GM18499 (cell line): ENCODE measurements around the gene CD99.
"Not testable (repeated sequence)": the region's sequence is repeated elsewhere in the genome, so short reads cannot be mapped to it uniquely, and the experiment has no call there.

Experiments used
- ATAC-seq: cut with Tn5 transposase; IDR thresholded peaks from one replicate; pipeline ENCODE4 v1.9.1; 2021; ENCODE audit warnings: moderate number of reproducible peaks; ENCODE audit not compliant: insufficient read depth, unreplicated experiment

The CD99 gene

GRCh38 chrX:2718821-2719220 lies 27.7 kb downstream of the CD99 start:
- ATAC-seq = no peak

- no peak for ATAC-seq
These were observed 28.8 kb downstream of the CD99 start for GRCh38 chrX:2719774-2720447.

GRCh38 chrX:2723286-2723879 lies 32.3 kb downstream of the CD99 start:
- ATAC-seq = no peak

- not testable (repeated sequence) for ATAC-seq
These were observed 36.2 kb downstream of the CD99 start for GRCh38 chrX:2727264-2727663.

GRCh38 chrX:2732076-2732475 lies 41.0 kb downstream of the CD99 start:
- no peak for ATAC-seq

GRCh38 chrX:2732649-2733048 lies 41.6 kb downstream of the CD99 start:
- ATAC-seq = no peak

- ATAC-seq = no peak
These were observed 42.2 kb downstream of the CD99 start for GRCh38 chrX:2733286-2733685.

- ATAC-seq = no peak
These were observed 44.2 kb downstream of the CD99 start for GRCh38 chrX:2735270-2735669.

- ATAC-seq = no peak
These were observed 49.6 kb downstream of the CD99 start for GRCh38 chrX:2740672-2741071.

- ATAC-seq = no peak
These were observed 50.3 kb downstream of the CD99 start for GRCh38 chrX:2741386-2741785.

- not testable (repeated sequence) for ATAC-seq
These were observed 55.2 kb downstream of the CD99 start for GRCh38 chrX:2746250-2746649.

- no peak for ATAC-seq
These were observed 57.2 kb downstream of the CD99 start for GRCh38 chrX:2748171-2748814.

- no peak for ATAC-seq
These were observed 57.7 kb downstream of the CD99 start for GRCh38 chrX:2748815-2749188.

GRCh38 chrX:2751291-2751690 lies 60.2 kb downstream of the CD99 start:
- no peak for ATAC-seq

- not testable (repeated sequence) for ATAC-seq
These were observed 60.8 kb downstream of the CD99 start, which contains the start of gene XG for GRCh38 chrX:2751874-2752300. Gene XG (plus strand): TSS chrX:2752040. CDS start chrX:2752275, 235 bp downstream.

GRCh38 chrX:2752441-2752840 lies 61.3 kb downstream of the CD99 start:
- ATAC-seq = not testable (repeated sequence)

- ATAC-seq = not testable (repeated sequence)
These were observed 64.1 kb downstream of the CD99 start for GRCh38 chrX:2755163-2755715.

- ATAC-seq = no peak
These were observed 65.5 kb downstream of the CD99 start for GRCh38 chrX:2756548-2756947.

- no peak for ATAC-seq
These were observed 70.2 kb downstream of the CD99 start for GRCh38 chrX:2761246-2761645.

GRCh38 chrX:2762671-2763070 lies 71.6 kb downstream of the CD99 start:
- ATAC-seq = not testable (repeated sequence)
